K562 (cell line): ENCODE results near the gene PRKCG.

ENCODE experiments used
- ATF2 ChIP-seq: sonication (generic); formaldehyde crosslinking; IDR thresholded peaks from 2 replicates; pipeline ENCODE4 v1.8.1; 2022; ENCODE audit warnings: missing genetic modification reagents
- FIP1L1 ChIP-seq: fragments of 200-400 bp; formaldehyde crosslinking; IDR thresholded peaks from 2 replicates; pipeline ENCODE4 v1.6.1; 2018; ENCODE audit warnings: mild to moderate bottlenecking, low read depth, low read length; ENCODE audit not compliant: poor library complexity, severe bottlenecking
- HOXB6 ChIP-seq: fragments of 250-450 bp; sonication (Bioruptor Pico); IDR thresholded peaks from 2 replicates; pipeline ENCODE4 v1.5.1; 2022; ENCODE audit warnings: mild to moderate bottlenecking, borderline replicate concordance
- MIER1 ChIP-seq: fragments of 450-650 bp; IDR thresholded peaks from 2 replicates; pipeline ENCODE4 v1.6.1; 2016; ENCODE audit warnings: antibody characterized with exemption, mild to moderate bottlenecking, low read depth
- MNT ChIP-seq, 2 experiments: fragments of 450-650 bp; conservative IDR thresholded peaks; 2 replicates each; pipeline ENCODE4 v1.6.1; 2017; ENCODE audit warnings: mild to moderate bottlenecking in 2 of 2, moderate library complexity in 2 of 2
- NR3C1 ChIP-seq: sonication (generic); formaldehyde crosslinking; IDR thresholded peaks from 2 replicates; pipeline ENCODE4 v1.8.1; 2022; ENCODE audit warnings: missing genetic modification reagents
- PHF20 ChIP-seq: fragments of 450-650 bp; IDR thresholded peaks from 2 replicates; pipeline ENCODE4 v1.6.1; 2018; ENCODE audit not compliant: partially characterized antibody
- POLR2A ChIP-seq: fragments of 450-650 bp; conservative IDR thresholded peaks from 2 replicates; pipeline ENCODE4 v1.6.1; 2016
- POLR2AphosphoS2 ChIP-seq: IDR thresholded peaks from 2 replicates; pipeline ENCODE4 v1.6.1; 2012; ENCODE audit warnings: low read length, improper control_type of control experiment
- RAD21 ChIP-seq, 2 experiments: fragments of 250-450 bp in 1 of 2; fragments of 450-650 bp in 1 of 2; sonication (Bioruptor Pico) in 1 of 2; formaldehyde crosslinking in 1 of 2; IDR thresholded peaks in 1 of 2; conservative IDR thresholded peaks in 1 of 2; 2 replicates each; pipeline versions ENCODE4 v1.4.0 to v1.8.0; 2020 to 2022; ENCODE audit warnings: mild to moderate bottlenecking in 2 of 2, moderate library complexity in 1 of 2
- REST ChIP-seq, 2 experiments: fragments of 450-650 bp; formaldehyde crosslinking in 1 of 2; IDR thresholded peaks; 2 replicates each; pipeline versions ENCODE4 v1.4.0 to v1.6.1; 2014 to 2020; ENCODE audit warnings: mild to moderate bottlenecking in 2 of 2, borderline replicate concordance in 1 of 2, low read depth in 1 of 2
- THRA ChIP-seq: fragments of 450-650 bp; IDR thresholded peaks from 2 replicates; pipeline ENCODE4 v1.6.1; 2017; ENCODE audit warnings: mild to moderate bottlenecking, moderate library complexity
- ZNF134 ChIP-seq: fragments of 250-450 bp; sonication (Bioruptor Pico); conservative IDR thresholded peaks from 2 replicates; pipeline ENCODE4 v1.4.0; 2020
- ZNF140 ChIP-seq: fragments of 250-450 bp; sonication (Bioruptor Pico); IDR thresholded peaks from 2 replicates; pipeline ENCODE4 v1.8.0; 2021; ENCODE audit warnings: moderate library complexity, mild to moderate bottlenecking, inconsistent platforms

GRCh38 chr19:53905787-53906186 lies 23.8 kb downstream of the PRKCG start:
- TF ChIP-seq RAD21 (CRISPR knock-in tag; conservative IDR thresholded peaks at IDR 0.05 in 1 of 2, IDR thresholded peaks at IDR 0.05 in 1 of 2): no peak
- no peak for TF ChIP-seq PHF20
- no peak for TF ChIP-seq FIP1L1
- no peak for TF ChIP-seq THRA
- TF ChIP-seq REST (IDR thresholded peaks at IDR 0.05; ENCODE audit: borderline replicate concordance): no peak
- TF ChIP-seq REST (CRISPR knock-in tag; IDR thresholded peaks at IDR 0.05; ENCODE audit: low read depth): no peak
- TF ChIP-seq POLR2AphosphoS2: no peak
- no peak for TF ChIP-seq MNT (conservative IDR thresholded peaks at IDR 0.05)
- TF ChIP-seq MIER1: no peak
- TF ChIP-seq HOXB6: no peak
- no peak for TF ChIP-seq NR3C1
- no peak for TF ChIP-seq ZNF134 (CRISPR knock-in tag)
- no peak for TF ChIP-seq ATF2 (CRISPR knock-in tag)
- TF ChIP-seq POLR2A: no peak
- no peak for TF ChIP-seq ZNF140 (CRISPR knock-in tag)
